IMR-90 (cell line): Measurements from ENCODE around the gene SLC37A4. TPM values are rescaled to one million over a fixed set of nuclear protein-coding genes. Genes with fewer than 3 reads are reported as not detected.

Experiments
- ATAC-seq: fragments of 200-7000 bp; cut with Tn5 transposase; 2 replicates; pipeline ENCODE4 v1.9.1; 2020; ENCODE audit warnings: low read depth, mild to moderate bottlenecking, moderate library complexity
- BruUV-seq: library from RNA; stranded (reverse); fragments of 400-500 nt; replicated peaks from 2 replicates; lab custom pipeline; 2021; lab: Mats Ljungman, UMichigan
- CTCF ChIA-PET: fragments of 300-600 bp; formaldehyde crosslinking; extraction: SDS; loops from one replicate; lab custom pipeline; 2021; ENCODE audit warnings: antibody characterized with exemption; lab: Yijun Ruan, JAX
- POLR2A ChIA-PET: fragments of 300-600 bp; sonication (Branson Sonifier 250); formaldehyde crosslinking; loops from one replicate; lab custom pipeline; 2022; ENCODE audit warnings: antibody characterized with exemption; ENCODE audit not compliant: unreplicated experiment; lab: Charles Lee
- DNase-seq: peaks from one replicate; pipeline ENCODE4 v3.0.0; 2013
- H2AFZ ChIP-seq: replicated peaks from 2 replicates; pipeline ENCODE3; 2013; ENCODE audit warnings: low read length, mild to moderate bottlenecking; ENCODE audit not compliant: poor library complexity
- H2AK5ac ChIP-seq: 2 replicates; pipeline ENCODE4 v1.6.1; 2013; ENCODE audit warnings: low read depth, low read length, inconsistent platforms
- H2AK9ac ChIP-seq: replicated peaks from 2 replicates; pipeline ENCODE3; 2013; ENCODE audit warnings: mild to moderate bottlenecking, low read depth, low read length, moderate library complexity; ENCODE audit not compliant: poor library complexity
- H2BK120ac ChIP-seq: 2 replicates; pipeline ENCODE4 v1.6.1; 2013; ENCODE audit warnings: low read depth, low read length, inconsistent platforms
- H2BK15ac ChIP-seq: 3 replicates; pipeline ENCODE4 v1.6.1; 2013; ENCODE audit warnings: low read depth, low read length, inconsistent platforms
- H2BK20ac ChIP-seq: 2 replicates; pipeline ENCODE4 v1.6.1; 2013; ENCODE audit warnings: low read depth, mild to moderate bottlenecking, inconsistent platforms, low read length, moderate library complexity
- H2BK5ac ChIP-seq: 2 replicates; pipeline ENCODE4 v1.6.1; 2013; ENCODE audit warnings: mild to moderate bottlenecking, low read depth, low read length, inconsistent platforms; ENCODE audit not compliant: poor library complexity, severe bottlenecking
- H3K14ac ChIP-seq: replicated peaks from 2 replicates; pipeline ENCODE4 v1.6.1; 2013; ENCODE audit warnings: low read depth, low read length, inconsistent platforms
- H3K18ac ChIP-seq: 2 replicates; pipeline ENCODE4 v1.6.1; 2013; ENCODE audit warnings: low read depth, low read length, control low read depth
- H3K23ac ChIP-seq: 2 replicates; pipeline ENCODE4 v1.6.1; 2013; ENCODE audit warnings: low read depth, low read length, inconsistent platforms
- H3K27ac ChIP-seq: 2 replicates; pipeline ENCODE4 v1.5.1; 2013; ENCODE audit warnings: mild to moderate bottlenecking, control low read depth, low read length; ENCODE audit not compliant: insufficient read depth
- H3K27me3 ChIP-seq: 2 replicates; pipeline ENCODE4 v1.6.1; 2013; ENCODE audit warnings: low read length; ENCODE audit not compliant: control insufficient read depth, insufficient read depth
- H3K36me3 ChIP-seq: 2 replicates; pipeline ENCODE4 v1.6.1; 2013; ENCODE audit warnings: low read length, mixed read lengths; ENCODE audit not compliant: control insufficient read depth, insufficient read depth
- H3K4ac ChIP-seq: 2 replicates; pipeline ENCODE4 v1.6.1; 2013; ENCODE audit warnings: low read depth, low read length, inconsistent platforms
- H3K4me1 ChIP-seq: 2 replicates; pipeline ENCODE4 v1.6.1; 2013; ENCODE audit warnings: low read length, mixed read lengths; ENCODE audit not compliant: control insufficient read depth, insufficient read depth
- H3K4me2 ChIP-seq: 2 replicates; pipeline ENCODE4 v1.6.1; 2013; ENCODE audit warnings: low read depth, mild to moderate bottlenecking, control low read depth, low read length, moderate library complexity
- H3K4me3 ChIP-seq: 2 replicates; pipeline ENCODE4 v1.5.1; 2013; ENCODE audit warnings: low read depth, mild to moderate bottlenecking, control low read depth, low read length, moderate library complexity; ENCODE audit not compliant: insufficient read depth
- H3K56ac ChIP-seq: 2 replicates; pipeline ENCODE4 v1.6.1; 2013; ENCODE audit warnings: low read length, inconsistent platforms; ENCODE audit not compliant: insufficient read depth; ENCODE audit errors: extremely low read depth
- H3K79me1 ChIP-seq, 2 experiments: 2 replicates each; pipeline ENCODE4 v1.6.1; 2013; ENCODE audit warnings: low read length in 2 of 2, inconsistent platforms in 1 of 2, low read depth in 1 of 2
- H3K9ac ChIP-seq: 2 replicates; pipeline ENCODE4 v1.6.1; 2013; ENCODE audit warnings: low read depth, low read length, control low read depth
- H3K9me1 ChIP-seq: 2 replicates; pipeline ENCODE4 v1.6.1; 2013; ENCODE audit warnings: low read length, inconsistent platforms; ENCODE audit not compliant: insufficient read depth
- H3K9me3 ChIP-seq: 2 replicates; pipeline ENCODE4 v1.6.1; 2013; ENCODE audit warnings: low read length; ENCODE audit not compliant: control insufficient read depth, insufficient read depth
- H4K20me1 ChIP-seq: 2 replicates; pipeline ENCODE4 v1.6.1; 2013; ENCODE audit warnings: low read length, inconsistent platforms; ENCODE audit not compliant: insufficient read depth
- H4K5ac ChIP-seq: 2 replicates; pipeline ENCODE4 v1.6.1; 2013; ENCODE audit warnings: mild to moderate bottlenecking, low read depth, low read length, control low read depth
- H4K8ac ChIP-seq, 2 experiments: 2 replicates each; pipeline ENCODE4 v1.6.1; 2013; ENCODE audit warnings: low read depth in 2 of 2, low read length in 2 of 2, control low read depth in 1 of 2, inconsistent platforms in 1 of 2
- H4K91ac ChIP-seq: 2 replicates; pipeline ENCODE4 v1.6.1; 2013; ENCODE audit warnings: low read depth, low read length, inconsistent platforms; ENCODE audit not compliant: insufficient read depth
- BHLHE40 ChIP-seq: fragments of 150-350 bp; IDR thresholded peaks from 2 replicates; pipeline ENCODE4 v1.6.1; 2016; ENCODE audit warnings: mild to moderate bottlenecking, low read depth, low read length
- CEBPB ChIP-seq: IDR thresholded peaks from 2 replicates; pipeline ENCODE4 v1.6.1; 2012; ENCODE audit warnings: low read depth, low read length, improper control_type of control experiment
- CHD1 ChIP-seq: IDR thresholded peaks from 2 replicates; pipeline ENCODE4 v1.6.1; 2012; ENCODE audit warnings: low read depth, low read length, improper control_type of control experiment
- FOS ChIP-seq: fragments of 150-350 bp; IDR thresholded peaks from 2 replicates; pipeline ENCODE4 v1.6.1; 2016; ENCODE audit warnings: low read depth, low read length
- MAFK ChIP-seq: IDR thresholded peaks from 2 replicates; pipeline ENCODE4 v1.6.1; 2012; ENCODE audit warnings: low read depth, low read length, improper control_type of control experiment
- MAZ ChIP-seq: IDR thresholded peaks from 2 replicates; pipeline ENCODE4 v1.6.1; 2012; ENCODE audit warnings: low read depth, mild to moderate bottlenecking, low read length, improper control_type of control experiment, moderate library complexity, borderline replicate concordance
- MXI1 ChIP-seq: IDR thresholded peaks from 2 replicates; pipeline ENCODE4 v1.6.1; 2012; ENCODE audit warnings: low read depth, mild to moderate bottlenecking, low read length, moderate library complexity, borderline replicate concordance
- NFE2L2 ChIP-seq: fragments of 150-350 bp; IDR thresholded peaks from 2 replicates; pipeline ENCODE4 v1.6.1; 2016; ENCODE audit warnings: low read depth, mild to moderate bottlenecking, low read length
- POLR2A ChIP-seq: IDR thresholded peaks from 2 replicates; pipeline ENCODE4 v1.6.1; 2012; ENCODE audit warnings: mild to moderate bottlenecking, low read depth, low read length
- RAD21 ChIP-seq: IDR thresholded peaks from 2 replicates; pipeline ENCODE4 v1.6.1; 2012; ENCODE audit warnings: low read length, improper control_type of control experiment
- RCOR1 ChIP-seq: IDR thresholded peaks from 2 replicates; pipeline ENCODE4 v1.6.1; 2012; ENCODE audit warnings: mild to moderate bottlenecking, low read length, improper control_type of control experiment; ENCODE audit not compliant: insufficient replicate concordance
- RFX5 ChIP-seq: IDR thresholded peaks from 2 replicates; pipeline ENCODE4 v1.8.0; 2012; ENCODE audit warnings: low read depth, mild to moderate bottlenecking, low read length, moderate library complexity
- SMC3 ChIP-seq: fragments of 150-350 bp; IDR thresholded peaks from 2 replicates; pipeline ENCODE4 v1.6.1; 2016; ENCODE audit warnings: low read depth, mild to moderate bottlenecking, antibody characterized with exemption, low read length, moderate library complexity
- WGBS, 2 experiments: methylation state at CpG; one replicate each; pipeline versions ENCODE4 v1.1.5 to v1.1.7; 2013; ENCODE audit warnings: missing lambda C conversion rate in 2 of 2; ENCODE audit not compliant: insufficient read length in 1 of 2; ENCODE audit errors: extremely low coverage in 2 of 2; 5-methylcytosine and 5-hydroxymethylcytosine counted together
- dilution Hi-C: fragments of 300-500 bp; cut with HindIII; formaldehyde crosslinking; loops from one replicate; pipeline ENCODE4 v1.14.3; 2018; ENCODE audit warnings: low sequenced_read_pairs; ENCODE audit not compliant: unreplicated experiment
- in situ Hi-C: fragments of 300-500 bp; cut with MboI; formaldehyde crosslinking; loops from 3 replicates; pipeline ENCODE4 v1.14.3; 2019; ENCODE audit warnings: low sequenced_read_pairs, inconsistent platforms, mixed read lengths
- intact Hi-C: fragments of 100-400 bp; cut with micrococcal nuclease; formaldehyde crosslinking; loops from 2 replicates; pipeline ENCODE4 v1.10.0; 2022
- polyA plus RNA-seq, 3 experiments: library from polyadenylated mRNA; depleted of rRNA; stranded (reverse); fragments of >200 nt; gene quantifications; 2 replicates each; pipeline ENCODE4 v1.2.3, GENCODE V29; 2012; ENCODE audit warnings: low replicate concordance in 1 of 3
- total RNA-seq: library from RNA; depleted of rRNA; stranded (reverse); fragments of >200 nt; gene quantifications from 2 replicates; pipeline ENCODE4 v1.2.3, GENCODE V29; 2012
- TF ChIP-seq, protein P1 (sequence below): fragments of 150-350 bp; IDR thresholded peaks from 2 replicates; pipeline ENCODE4 v1.6.1; 2016; ENCODE audit warnings: low read depth, mild to moderate bottlenecking, low read length, moderate library complexity, borderline replicate concordance
- TF ChIP-seq, protein P2 (sequence below): conservative IDR thresholded peaks from 2 replicates; pipeline ENCODE4 v1.5.1; 2012; ENCODE audit warnings: mild to moderate bottlenecking, low read depth, low read length, improper control_type of control experiment
- TF ChIP-seq, protein P3 (sequence below): fragments of 150-350 bp; IDR thresholded peaks from 2 replicates; pipeline ENCODE4 v1.6.1; 2017; ENCODE audit warnings: mild to moderate bottlenecking, antibody characterized with exemption, low read length, low read depth

SLC37A4 gene
- total and polyA plus RNA-seq, 2 of the 4 experiments (the other 2 are of a cell fraction): 7.5 to 14.3 TPM

DNA sequence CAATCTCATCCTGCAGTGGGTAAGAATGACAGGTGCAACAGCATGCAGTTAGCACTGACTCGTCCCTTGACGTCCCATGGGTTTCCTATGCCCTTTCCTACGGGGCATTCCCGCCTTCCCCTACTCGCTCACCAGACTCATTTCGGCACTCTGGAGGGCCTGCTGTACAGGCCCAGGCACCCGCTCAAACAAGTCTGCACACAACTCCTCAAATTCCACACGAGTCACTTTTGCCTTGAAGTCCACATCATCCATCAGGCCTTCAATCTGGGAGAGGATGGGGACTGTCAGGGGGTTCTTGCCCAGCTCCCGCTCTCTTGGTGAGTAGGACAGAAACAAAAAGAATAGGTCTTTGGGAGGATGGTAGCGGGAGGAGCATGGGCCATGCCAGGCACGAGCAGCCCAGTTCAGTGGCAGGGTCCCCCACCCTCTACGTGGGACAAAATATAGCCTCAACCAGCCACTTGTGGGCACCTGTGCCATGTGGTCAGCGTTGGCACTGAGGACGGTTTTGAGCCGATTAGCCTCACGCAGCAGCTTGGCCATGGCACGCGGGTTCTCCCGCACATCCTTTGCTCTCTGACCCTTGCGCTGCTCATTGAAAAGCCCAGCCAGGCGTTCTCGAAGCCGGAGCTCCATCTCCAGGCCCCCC, 21.6 kb upstream of the SLC37A4 start:
- Histone ChIP-seq H3K36me3 (peaks cover 71% of the 10 kb centered on the region), H3K23ac (no peak overlapping the region), H3K9me1 (peaks cover 9% of the 10 kb centered on the region), H2BK120ac (no peak overlapping the region), H2AK5ac (no peak overlapping the region), H4K20me1 (0 out of 2 replicates have a peak, but pooled peaks cover 5% of the 10 kb centered on the region), H2BK20ac (no peak overlapping the region), H3K9ac (no peak overlapping the region), H3K79me1 (peaks cover 13 to 42% of the 10 kb centered on the region in 2 experiments), H2BK15ac (no peak overlapping the region), H3K4me1 (peaks cover 2% of the 10 kb centered on the region; the same call in 1 of the 2 replicates), H3K14ac (no peak overlapping the region), H4K8ac (no peak overlapping the region), H3K4ac (no peak overlapping the region), H3K27me3 (no peaks in the 10 kb centered on the region), H2AFZ (no peak overlapping the region), H2BK5ac (no peak overlapping the region), H3K4me2 (no peak overlapping the region), H3K4me3 (no peak overlapping the region), H4K5ac (no peak overlapping the region), H2AK9ac (no peak overlapping the region), H3K27ac (no peak overlapping the region), H3K56ac (no peak overlapping the region), H4K91ac (no peak overlapping the region), H3K18ac (no peak overlapping the region), H3K9me3 (no peaks in the 10 kb centered on the region)
- DNase-seq (no peak), ATAC-seq (no peak)
- BruUV-seq: no TSS peak
- 100% methylated on average over 5 of the region's 23 CpGs; no CpG with 5 or more reads in 1 of the 2 experiments for WGBS, 2 experiments
- dilution Hi-C loops (no loop called here), in situ Hi-C loops (no loop called here), intact Hi-C loops (no loop called here)
- ChIA-PET POLR2A (no interaction called here), CTCF (no interaction called here)
- TF ChIP-seq RAD21: no peak
- TF ChIP-seq MAZ: no peak
- no peak for TF ChIP-seq POLR2A
- TF ChIP-seq BHLHE40: no peak
- TF ChIP-seq, protein P1, sequence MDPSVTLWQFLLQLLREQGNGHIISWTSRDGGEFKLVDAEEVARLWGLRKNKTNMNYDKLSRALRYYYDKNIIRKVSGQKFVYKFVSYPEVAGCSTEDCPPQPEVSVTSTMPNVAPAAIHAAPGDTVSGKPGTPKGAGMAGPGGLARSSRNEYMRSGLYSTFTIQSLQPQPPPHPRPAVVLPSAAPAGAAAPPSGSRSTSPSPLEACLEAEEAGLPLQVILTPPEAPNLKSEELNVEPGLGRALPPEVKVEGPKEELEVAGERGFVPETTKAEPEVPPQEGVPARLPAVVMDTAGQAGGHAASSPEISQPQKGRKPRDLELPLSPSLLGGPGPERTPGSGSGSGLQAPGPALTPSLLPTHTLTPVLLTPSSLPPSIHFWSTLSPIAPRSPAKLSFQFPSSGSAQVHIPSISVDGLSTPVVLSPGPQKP: no peak
- TF ChIP-seq FOS: no peak
- no peak for TF ChIP-seq MAFK
- TF ChIP-seq SMC3: no peak
- no peak for TF ChIP-seq RFX5
- TF ChIP-seq, protein P2, sequence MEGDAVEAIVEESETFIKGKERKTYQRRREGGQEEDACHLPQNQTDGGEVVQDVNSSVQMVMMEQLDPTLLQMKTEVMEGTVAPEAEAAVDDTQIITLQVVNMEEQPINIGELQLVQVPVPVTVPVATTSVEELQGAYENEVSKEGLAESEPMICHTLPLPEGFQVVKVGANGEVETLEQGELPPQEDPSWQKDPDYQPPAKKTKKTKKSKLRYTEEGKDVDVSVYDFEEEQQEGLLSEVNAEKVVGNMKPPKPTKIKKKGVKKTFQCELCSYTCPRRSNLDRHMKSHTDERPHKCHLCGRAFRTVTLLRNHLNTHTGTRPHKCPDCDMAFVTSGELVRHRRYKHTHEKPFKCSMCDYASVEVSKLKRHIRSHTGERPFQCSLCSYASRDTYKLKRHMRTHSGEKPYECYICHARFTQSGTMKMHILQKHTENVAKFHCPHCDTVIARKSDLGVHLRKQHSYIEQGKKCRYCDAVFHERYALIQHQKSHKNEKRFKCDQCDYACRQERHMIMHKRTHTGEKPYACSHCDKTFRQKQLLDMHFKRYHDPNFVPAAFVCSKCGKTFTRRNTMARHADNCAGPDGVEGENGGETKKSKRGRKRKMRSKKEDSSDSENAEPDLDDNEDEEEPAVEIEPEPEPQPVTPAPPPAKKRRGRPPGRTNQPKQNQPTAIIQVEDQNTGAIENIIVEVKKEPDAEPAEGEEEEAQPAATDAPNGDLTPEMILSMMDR: no peak
- no peak for TF ChIP-seq MXI1
- TF ChIP-seq, protein P3, sequence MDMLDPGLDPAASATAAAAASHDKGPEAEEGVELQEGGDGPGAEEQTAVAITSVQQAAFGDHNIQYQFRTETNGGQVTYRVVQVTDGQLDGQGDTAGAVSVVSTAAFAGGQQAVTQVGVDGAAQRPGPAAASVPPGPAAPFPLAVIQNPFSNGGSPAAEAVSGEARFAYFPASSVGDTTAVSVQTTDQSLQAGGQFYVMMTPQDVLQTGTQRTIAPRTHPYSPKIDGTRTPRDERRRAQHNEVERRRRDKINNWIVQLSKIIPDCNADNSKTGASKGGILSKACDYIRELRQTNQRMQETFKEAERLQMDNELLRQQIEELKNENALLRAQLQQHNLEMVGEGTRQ: no peak
- TF ChIP-seq CEBPB: no peak
- TF ChIP-seq NFE2L2: no peak
- no peak for TF ChIP-seq RCOR1
- TF ChIP-seq CHD1: no peak
